SU-DHL-6 (cell line): Measurements from ENCODE around the gene ADPRM.

ENCODE experiments used
- H2AFZ ChIP-seq: fragments of 200-600 bp; sonication (generic); 2 replicates; pipeline ENCODE4 v1.6.1; 2014; ENCODE audit warnings: low read depth, mild to moderate bottlenecking, moderate library complexity, mixed read lengths, antibody characterized with exemption, low read length; ENCODE audit not compliant: severe bottlenecking
- H3F3A ChIP-seq: fragments of 200-600 bp; shearing (Covaris generic); 2 replicates; pipeline ENCODE4 v1.6.0; 2016; ENCODE audit warnings: antibody characterized with exemption, mild to moderate bottlenecking; ENCODE audit not compliant: insufficient read depth
- H3K27ac ChIP-seq: fragments of 200-600 bp; sonication (generic); 2 replicates; pipeline ENCODE4 v1.5.1; 2016; ENCODE audit warnings: low read depth, mild to moderate bottlenecking, low read length, moderate library complexity, mixed read lengths
- H3K27me3 ChIP-seq: fragments of 200-600 bp; sonication (generic), shearing (Covaris generic); 2 replicates; pipeline ENCODE4 v1.6.0; 2014; ENCODE audit warnings: mild to moderate bottlenecking, low read length
- H3K36me3 ChIP-seq: fragments of 200-600 bp; sonication (generic); 2 replicates; pipeline ENCODE4 v1.6.1; 2014; ENCODE audit warnings: mild to moderate bottlenecking, low read length, mixed read lengths
- H3K4me2 ChIP-seq: fragments of 300-600, 200-600 bp; shearing (Covaris generic), sonication (generic); 2 replicates; pipeline ENCODE4 v1.6.0; 2014; ENCODE audit warnings: low read length, low read depth, mild to moderate bottlenecking; ENCODE audit not compliant: poor library complexity, severe bottlenecking
- H3K4me3 ChIP-seq: fragments of 200-600 bp; sonication (generic); 2 replicates; pipeline ENCODE4 v1.5.1; 2014; ENCODE audit warnings: antibody characterized with exemption, low read length, mild to moderate bottlenecking, mixed read lengths; ENCODE audit not compliant: insufficient read depth, poor library complexity, severe bottlenecking
- H3K79me2 ChIP-seq: fragments of 200-600 bp; sonication (generic); 2 replicates; pipeline ENCODE4 v1.6.1; 2014; ENCODE audit warnings: mild to moderate bottlenecking, low read length, moderate library complexity; ENCODE audit not compliant: insufficient read depth
- H3K9ac ChIP-seq: fragments of 200-600 bp; sonication (generic); 2 replicates; pipeline ENCODE4 v1.7.0; 2014; ENCODE audit warnings: mild to moderate bottlenecking, low read length
- H3K9me2 ChIP-seq: fragments of 200-600 bp; sonication (generic); replicated peaks from 2 replicates; pipeline ENCODE4 v1.6.1; 2014; ENCODE audit warnings: low read length; ENCODE audit not compliant: insufficient read depth
- H3K9me3 ChIP-seq: fragments of 200-600 bp; sonication (generic); 2 replicates; pipeline ENCODE4 v1.6.1; 2014; ENCODE audit warnings: low read length, mixed read lengths; ENCODE audit not compliant: insufficient read depth
- H4K20me1 ChIP-seq: fragments of 200-600 bp; sonication (generic); 2 replicates; pipeline ENCODE4 v1.6.1; 2014; ENCODE audit warnings: low read depth, mild to moderate bottlenecking, antibody characterized with exemption, low read length, moderate library complexity, mixed read lengths
- CTCF ChIP-seq: fragments of 200-600 bp; sonication (generic); IDR thresholded peaks from one replicate; pipeline ENCODE4 v1.5.1; 2017; ENCODE audit warnings: antibody characterized with exemption, mild to moderate bottlenecking, low read length, moderate library complexity; ENCODE audit not compliant: insufficient read depth, poor library complexity, severe bottlenecking
- EZH2phosphoT487 ChIP-seq: fragments of 200-600 bp; sonication (generic), shearing (Covaris generic); conservative IDR thresholded peaks from 2 replicates; pipeline ENCODE4 v1.6.1; 2018; ENCODE audit warnings: mild to moderate bottlenecking, antibody characterized with exemption, low read length, moderate library complexity, mixed read lengths

ADPRM gene

GRCh38 chr17:10724546-10725195 lies 27.3 kb downstream of the ADPRM start:
- H3K27me3 ChIP-seq = no peaks in the 10 kb centered on the region
- no peak overlapping the region for H3K27ac ChIP-seq
- no peak overlapping the region for H3K4me3 ChIP-seq
- no peaks in the 10 kb centered on the region for H4K20me1 ChIP-seq
- no peak overlapping the region for H3K4me2 ChIP-seq
- no peaks in the 10 kb centered on the region for H3K79me2 ChIP-seq
- H3K36me3 ChIP-seq = no peaks in the 10 kb centered on the region
- no peaks in the 10 kb centered on the region for H3F3A ChIP-seq
- no peak overlapping the region for H2AFZ ChIP-seq
- no peak for TF ChIP-seq EZH2phosphoT487
- TF ChIP-seq CTCF = no peak
- H3K9me2 ChIP-seq = no peaks in the 10 kb centered on the region
- no peaks in the 10 kb centered on the region for H3K9me3 ChIP-seq
- H3K9ac ChIP-seq = no peak overlapping the region

- TF ChIP-seq CTCF = no peak
- TF ChIP-seq EZH2phosphoT487 = no peak
- H3K4me2 ChIP-seq = no peak overlapping the region
These were observed 27.9 kb downstream of the ADPRM start for GRCh38 chr17:10725262-10725661.

GRCh38 chr17:10726196-10726595 lies 28.8 kb downstream of the ADPRM start:
- TF ChIP-seq CTCF = no peak
- no peak for TF ChIP-seq EZH2phosphoT487
- H3K79me2 ChIP-seq = no peaks in the 10 kb centered on the region
- H3K4me2 ChIP-seq = no peak overlapping the region
- no peaks in the 10 kb centered on the region for H4K20me1 ChIP-seq
- H3K27ac ChIP-seq = no peak overlapping the region
- H3K9me3 ChIP-seq = no peaks in the 10 kb centered on the region
- no peaks in the 10 kb centered on the region for H3K9me2 ChIP-seq
- H3K4me3 ChIP-seq = no peak overlapping the region
- no peak overlapping the region for H3K9ac ChIP-seq
- H3K36me3 ChIP-seq = no peaks in the 10 kb centered on the region
- no peaks in the 10 kb centered on the region for H3K27me3 ChIP-seq
- no peaks in the 10 kb centered on the region for H3F3A ChIP-seq
- H2AFZ ChIP-seq = no peak overlapping the region

More at GRCh38 chr17:10725262-10725661, 27.9 kb downstream of the ADPRM start:
- Histone ChIP-seq H3K79me2 (no peaks in the 10 kb centered on the region), H3K27ac (no peak overlapping the region), H4K20me1 (no peaks in the 10 kb centered on the region), H3K36me3 (no peaks in the 10 kb centered on the region), H3K9me3 (no peaks in the 10 kb centered on the region), H3F3A (no peaks in the 10 kb centered on the region), H3K27me3 (no peaks in the 10 kb centered on the region), H2AFZ (no peak overlapping the region), H3K9ac (no peak overlapping the region), H3K4me3 (no peak overlapping the region), H3K9me2 (no peaks in the 10 kb centered on the region)
